Psoas muscle (tissue), 8 donors: Measurements from ENCODE around the gene C1S. TPM values are rescaled to one million over a fixed set of nuclear protein-coding genes. Genes with fewer than 3 reads are reported as not detected.
A peak's percentile ranks its signal among the peaks of the same experiment; 100 is the strongest.

Experiments used
- ATAC-seq, 4 donors: fragments of 200-7000 bp; cut with Tn5 transposase; one replicate each; pipeline ENCODE4 v1.9.1; 2020; ENCODE audit warnings: moderate library complexity in 3 of 4, mild to moderate bottlenecking in 2 of 4
- DNase-seq, 2 donors: peaks; one replicate each; pipeline ENCODE4 v3.0.0-alpha.2; 2020
- H3K27ac ChIP-seq: fragments of 200-600 bp; one replicate; pipeline ENCODE4 v1.8.0; 2022
- H3K27me3 ChIP-seq, 3 donors: fragments of 200-600 bp in 1 of 3; one replicate each; pipeline versions ENCODE4 v1.6.1 to v1.8.0; 2013 to 2022; ENCODE audit warnings: low read length in 2 of 3, mild to moderate bottlenecking in 2 of 3, moderate library complexity in 1 of 3; ENCODE audit not compliant: insufficient read depth in 3 of 3
- H3K36me3 ChIP-seq, 2 donors: fragments of 200-600 bp in 1 of 2; one replicate each; pipeline versions ENCODE4 v1.6.1 to v1.8.0; 2013 to 2022; ENCODE audit warnings: low read depth in 1 of 2, mild to moderate bottlenecking in 1 of 2, moderate library complexity in 1 of 2; ENCODE audit not compliant: insufficient read depth in 1 of 2
- H3K4me1 ChIP-seq: fragments of 200-600 bp; one replicate; pipeline ENCODE4 v1.8.0; 2022
- H3K4me3 ChIP-seq: fragments of 200-600 bp; one replicate; pipeline ENCODE4 v1.8.0; 2022; ENCODE audit warnings: mild to moderate bottlenecking
- H3K9me3 ChIP-seq: fragments of 200-600 bp; one replicate; pipeline ENCODE4 v1.8.0; 2022
- CTCF ChIP-seq: fragments of 200-600 bp; IDR thresholded peaks from one replicate; pipeline ENCODE4 v1.8.0; 2022; ENCODE audit warnings: antibody characterized with exemption
- WGBS, 3 donors: extraction: QIAGEN DNeasy Blood & Tissue Kit; methylation state at CpG; one replicate each; pipeline versions ENCODE4 v1.1.6 to v1.1.7; 2013; 5-methylcytosine and 5-hydroxymethylcytosine counted together
- intact Hi-C, 2 donors: fragments of 100-400 bp; cut with DNase I; formaldehyde crosslinking; loops; one replicate each; pipeline versions ENCODE4 v1.11.0 to v1.14.2; 2022
- polyA plus RNA-seq, 3 donors: library from polyadenylated mRNA; stranded (reverse); fragments of 200-250 nt; gene quantifications; one replicate each; pipeline ENCODE4 v1.2.3, GENCODE V29; 2013
- total RNA-seq, 4 donors: library from RNA; stranded (reverse); fragmentation: NEBNext Ultra II Directional in 2 of 4; extraction: Animal tissue kit (Norgen Biotek cat#: 25700) in 2 of 4; gene quantifications; one replicate each; pipeline versions ENCODE4 v1.2.1 to v1.2.4, GENCODE V29; 2021 to 2023
- donor health status: healthy with polysubstance abuse.
- donor health status: DM: no; HTN: no; CAD: no; lungs with moderate emphysema.
- donor health status: Bipolar disorder and iron deficiency.
- donor health status: healthy.
- donor health status: DM: yes; HTN: yes; CAD: no.
- donor health status: DM: no; HTN: no; CAD: no.
- donor health status: DM: no; HTN: no; CAD: no.
- donor health status: DM: yes; HTN: yes; CAD: no.

C1S gene
- total and polyA plus RNA-seq, 7 donors = 35.9 to 98.5 (median 49.0) TPM

- Histone ChIP-seq H3K4me3 (peak overlapping the region; percentile 97), H3K4me1 (peaks cover 30% of the 10 kb centered on the region), H3K9me3 (no peaks in the 10 kb centered on the region), H3K27me3 (no peaks in the 10 kb centered on the region), H3K36me3 (peaks cover 0 to 9% of the 10 kb centered on the region in 2 donors), H3K27ac (peak overlapping the region; percentile 94)
- intact Hi-C loops = loop anchor here (2.0 to 5.0 kb wide), 2 partner anchors 52 to 74 kb away; partner anchors contain the start of gene C12orf57 (in 1 of the 2)
- no peak for DNase-seq
- ATAC-seq = no peak
- 2 to 6% (median 4%) methylated on average over 6 of the region's 6 CpGs for WGBS, 3 donors
- TF ChIP-seq CTCF = no peak
Observed at GRCh38 chr12:7019043-7019569, 41.4 kb upstream of the C1S start.

- no peak for ATAC-seq
Observed at GRCh38 chr12:7021956-7022355, 38.6 kb upstream of the C1S start.

GRCh38 chr12:7023114-7023513, 37.4 kb upstream of the C1S start:
- H3K27ac ChIP-seq = no peak overlapping the region
- intact Hi-C loops = no loop called here
- H3K27me3 ChIP-seq = no peaks in the 10 kb centered on the region
- ATAC-seq (no peak), DNase-seq (no peak)
- H3K36me3 ChIP-seq = no peaks in the 10 kb centered on the region
- 84 to 87% (median 84%) methylated on average over 3 of the region's 3 CpGs for WGBS, 3 donors
- H3K4me1 ChIP-seq = peaks cover 5% of the 10 kb centered on the region
- H3K4me3 ChIP-seq = no peak overlapping the region
- H3K9me3 ChIP-seq = no peaks in the 10 kb centered on the region
- no peak for TF ChIP-seq CTCF

More at GRCh38 chr12:7021956-7022355, 38.6 kb upstream of the C1S start:
- H3K27me3 ChIP-seq = no peaks in the 10 kb centered on the region
- intact Hi-C loops = no loop called here
- no peaks in the 10 kb centered on the region for H3K9me3 ChIP-seq
- H3K4me1 ChIP-seq = peaks cover 8% of the 10 kb centered on the region
- 80 to 88% (median 82%) methylated on average over 5 of the region's 5 CpGs for WGBS, 3 donors
- H3K27ac ChIP-seq = no peak overlapping the region
- H3K4me3 ChIP-seq = no peak overlapping the region
- no peaks in the 10 kb centered on the region for H3K36me3 ChIP-seq
- no peak for DNase-seq
- TF ChIP-seq CTCF = no peak

GRCh38 chr12:7026854-7027253, 33.7 kb upstream of the C1S start:
- Histone ChIP-seq H3K9me3 (no peaks in the 10 kb centered on the region), H3K27ac (no peak overlapping the region), H3K27me3 (no peaks in the 10 kb centered on the region), H3K36me3 (no peaks in the 10 kb centered on the region), H3K4me3 (no peak overlapping the region), H3K4me1 (no peaks in the 10 kb centered on the region)
- DNase-seq (no peak), ATAC-seq (no peak)
- intact Hi-C loops = no loop called here
- 47 to 77% (median 63%) methylated on average over 1 of the region's 1 CpG for WGBS, 3 donors
- TF ChIP-seq CTCF = no peak

GRCh38 chr12:7031306-7031705, 29.2 kb upstream of the C1S start:
- 81 to 85% (median 83%) methylated on average over 6 of the region's 6 CpGs for WGBS, 3 donors
- H3K27ac ChIP-seq = no peak overlapping the region
- intact Hi-C loops = loop anchor here in 1 of 2 donors (5.0 kb wide), 1 partner anchor 79 kb away; the partner anchor contains the start of gene PTPN6
- no peak overlapping the region for H3K4me3 ChIP-seq
- no peaks in the 10 kb centered on the region for H3K4me1 ChIP-seq
- H3K36me3 ChIP-seq = no peaks in the 10 kb centered on the region
- DNase-seq = no peak
- H3K27me3 ChIP-seq = no peaks in the 10 kb centered on the region
- TF ChIP-seq CTCF = no peak
- H3K9me3 ChIP-seq = no peaks in the 10 kb centered on the region
- ATAC-seq = no peak
